Neural cell (in vitro differentiated cells): ENCODE data around the gene ISY1. TPM values are rescaled to one million over a fixed set of nuclear protein-coding genes. Genes with fewer than 3 reads are reported as not detected.

Source experiments
- H2AFZ ChIP-seq: fragments of 200-600, 300-800 bp; sonication (generic), shearing (Covaris generic); 2 replicates; pipeline ENCODE4 v1.6.0; 2014; ENCODE audit warnings: low read depth, mild to moderate bottlenecking, antibody characterized with exemption, low read length, moderate library complexity
- H3F3A ChIP-seq: fragments of 200-600 bp; shearing (Covaris generic); 2 replicates; pipeline ENCODE4 v1.6.1; 2016; ENCODE audit warnings: mild to moderate bottlenecking, moderate library complexity, mixed read lengths, antibody characterized with exemption, low read length; ENCODE audit not compliant: insufficient read depth, poor library complexity, severe bottlenecking
- H3K27ac ChIP-seq: fragments of 200-600, 300-800 bp; sonication (generic), shearing (Covaris generic); 2 replicates; pipeline ENCODE4 v1.5.1; 2014; ENCODE audit warnings: mild to moderate bottlenecking, low read length, moderate library complexity
- H3K27me3 ChIP-seq: fragments of 300-800, 200-600 bp; sonication (generic), shearing (Covaris generic); 2 replicates; pipeline ENCODE4 v1.6.0; 2014; ENCODE audit warnings: mild to moderate bottlenecking, low read depth, low read length, moderate library complexity; ENCODE audit not compliant: insufficient read depth
- H3K36me3 ChIP-seq: fragments of 300-800, 200-600 bp; sonication (generic), shearing (Covaris generic); 2 replicates; pipeline ENCODE4 v1.5.1; 2014; ENCODE audit warnings: mild to moderate bottlenecking, antibody characterized with exemption, low read length, moderate library complexity; ENCODE audit not compliant: insufficient read depth
- H3K4me2 ChIP-seq: fragments of 300-800, 200-600 bp; sonication (generic), shearing (Covaris generic); 2 replicates; pipeline ENCODE4 v1.6.0; 2014; ENCODE audit warnings: mild to moderate bottlenecking, low read length
- H3K4me3 ChIP-seq: fragments of 300-800, 200-600 bp; sonication (generic), shearing (Covaris generic); 2 replicates; pipeline ENCODE4 v1.5.1; 2014; ENCODE audit warnings: mild to moderate bottlenecking, low read length, moderate library complexity
- H3K79me2 ChIP-seq: fragments of 200-600 bp; shearing (Covaris generic); replicated peaks from 2 replicates; pipeline ENCODE4 v1.6.0; 2014; ENCODE audit warnings: mild to moderate bottlenecking, low read length, moderate library complexity; ENCODE audit not compliant: insufficient read depth
- H3K9ac ChIP-seq: fragments of 300-800, 200-600 bp; sonication (generic), shearing (Covaris generic); 2 replicates; pipeline ENCODE4 v1.6.1; 2016; ENCODE audit warnings: mild to moderate bottlenecking, low read length, mixed read lengths
- H3K9me2 ChIP-seq: fragments of 200-600 bp; shearing (Covaris generic); 2 replicates; pipeline ENCODE4 v1.6.1; 2016; ENCODE audit warnings: mild to moderate bottlenecking, low read length, mixed read lengths; ENCODE audit not compliant: insufficient read depth
- H3K9me3 ChIP-seq: fragments of 200-600, 300-800 bp; sonication (generic), shearing (Covaris generic); 2 replicates; pipeline ENCODE4 v1.6.1; 2016; ENCODE audit warnings: mild to moderate bottlenecking, mixed run types, low read length, moderate library complexity, mixed read lengths
- H4K20me1 ChIP-seq: fragments of 200-600 bp; shearing (Covaris generic); 2 replicates; pipeline ENCODE4 v1.6.1; 2016; ENCODE audit warnings: mild to moderate bottlenecking, mixed run types; ENCODE audit not compliant: insufficient read depth
- EP300 ChIP-seq: fragments of 450-650 bp; conservative IDR thresholded peaks from 2 replicates; pipeline ENCODE4 v1.6.1; 2014; ENCODE audit warnings: antibody characterized with exemption, mild to moderate bottlenecking, moderate library complexity; ENCODE audit not compliant: poor library complexity, severe bottlenecking
- EZH2 ChIP-seq: fragments of 200-600, 300-800 bp; shearing (Covaris generic), sonication (generic); IDR thresholded peaks from 2 replicates; pipeline ENCODE4 v1.6.1; 2014; ENCODE audit warnings: antibody characterized with exemption, low read length, borderline replicate concordance, mild to moderate bottlenecking; ENCODE audit not compliant: insufficient read depth, poor library complexity, severe bottlenecking
- MXI1 ChIP-seq: fragments of 450-650 bp; conservative IDR thresholded peaks from 2 replicates; pipeline ENCODE4 v1.6.1; 2014; ENCODE audit warnings: antibody characterized with exemption, mild to moderate bottlenecking; ENCODE audit not compliant: poor library complexity, severe bottlenecking
- POLR2AphosphoS5 ChIP-seq: IDR thresholded peaks from 2 replicates; pipeline ENCODE4 v1.6.1; 2012
- RAD21 ChIP-seq: fragments of 450-650 bp; conservative IDR thresholded peaks from 2 replicates; pipeline ENCODE4 v1.6.1; 2014; ENCODE audit warnings: antibody characterized with exemption, mild to moderate bottlenecking, moderate library complexity
- SMC3 ChIP-seq: fragments of 450-650 bp; conservative IDR thresholded peaks from 2 replicates; pipeline ENCODE4 v1.6.1; 2014; ENCODE audit warnings: antibody characterized with exemption, mild to moderate bottlenecking, moderate library complexity; ENCODE audit not compliant: poor library complexity
- TAF1 ChIP-seq: IDR thresholded peaks from 2 replicates; pipeline ENCODE4 v1.6.1; 2012; ENCODE audit warnings: low read depth
- polyA plus RNA-seq: library from polyadenylated mRNA; depleted of rRNA; stranded (reverse); fragments of >200 nt; gene quantifications from 2 replicates; pipeline ENCODE4 v1.2.3, GENCODE V29; 2014
- TF ChIP-seq, protein P1 (sequence below): fragments of 450-650 bp; IDR thresholded peaks from 2 replicates; pipeline ENCODE4 v1.5.1; 2014; ENCODE audit warnings: antibody characterized with exemption, mild to moderate bottlenecking, moderate library complexity; ENCODE audit not compliant: poor library complexity, severe bottlenecking
- TF ChIP-seq, protein P2 (sequence below): IDR thresholded peaks from 2 replicates; pipeline ENCODE4 v1.6.1; 2012; ENCODE audit warnings: borderline replicate concordance

The ISY1 gene
- polyA plus RNA-seq, 1 donor from 2014 or later, result 23.3 TPM

- Histone ChIP-seq H3K4me3 (no peak overlapping the region), H3K9me3 (no peaks in the 10 kb centered on the region), H3K79me2 (no peaks in the 10 kb centered on the region), H3K9me2 (no peaks in the 10 kb centered on the region), H3K36me3 (peaks cover 7% of the 10 kb centered on the region), H3F3A (no peaks in the 10 kb centered on the region), H2AFZ (no peak overlapping the region), H3K4me2 (no peak overlapping the region), H4K20me1 (no peaks in the 10 kb centered on the region), H3K9ac (no peak overlapping the region), H3K27ac (no peak overlapping the region), H3K27me3 (no peaks in the 10 kb centered on the region)
- no peak for TF ChIP-seq MXI1
- no peak for TF ChIP-seq EZH2
- TF ChIP-seq, protein P1, sequence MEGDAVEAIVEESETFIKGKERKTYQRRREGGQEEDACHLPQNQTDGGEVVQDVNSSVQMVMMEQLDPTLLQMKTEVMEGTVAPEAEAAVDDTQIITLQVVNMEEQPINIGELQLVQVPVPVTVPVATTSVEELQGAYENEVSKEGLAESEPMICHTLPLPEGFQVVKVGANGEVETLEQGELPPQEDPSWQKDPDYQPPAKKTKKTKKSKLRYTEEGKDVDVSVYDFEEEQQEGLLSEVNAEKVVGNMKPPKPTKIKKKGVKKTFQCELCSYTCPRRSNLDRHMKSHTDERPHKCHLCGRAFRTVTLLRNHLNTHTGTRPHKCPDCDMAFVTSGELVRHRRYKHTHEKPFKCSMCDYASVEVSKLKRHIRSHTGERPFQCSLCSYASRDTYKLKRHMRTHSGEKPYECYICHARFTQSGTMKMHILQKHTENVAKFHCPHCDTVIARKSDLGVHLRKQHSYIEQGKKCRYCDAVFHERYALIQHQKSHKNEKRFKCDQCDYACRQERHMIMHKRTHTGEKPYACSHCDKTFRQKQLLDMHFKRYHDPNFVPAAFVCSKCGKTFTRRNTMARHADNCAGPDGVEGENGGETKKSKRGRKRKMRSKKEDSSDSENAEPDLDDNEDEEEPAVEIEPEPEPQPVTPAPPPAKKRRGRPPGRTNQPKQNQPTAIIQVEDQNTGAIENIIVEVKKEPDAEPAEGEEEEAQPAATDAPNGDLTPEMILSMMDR, result no peak
- TF ChIP-seq, protein P2, sequence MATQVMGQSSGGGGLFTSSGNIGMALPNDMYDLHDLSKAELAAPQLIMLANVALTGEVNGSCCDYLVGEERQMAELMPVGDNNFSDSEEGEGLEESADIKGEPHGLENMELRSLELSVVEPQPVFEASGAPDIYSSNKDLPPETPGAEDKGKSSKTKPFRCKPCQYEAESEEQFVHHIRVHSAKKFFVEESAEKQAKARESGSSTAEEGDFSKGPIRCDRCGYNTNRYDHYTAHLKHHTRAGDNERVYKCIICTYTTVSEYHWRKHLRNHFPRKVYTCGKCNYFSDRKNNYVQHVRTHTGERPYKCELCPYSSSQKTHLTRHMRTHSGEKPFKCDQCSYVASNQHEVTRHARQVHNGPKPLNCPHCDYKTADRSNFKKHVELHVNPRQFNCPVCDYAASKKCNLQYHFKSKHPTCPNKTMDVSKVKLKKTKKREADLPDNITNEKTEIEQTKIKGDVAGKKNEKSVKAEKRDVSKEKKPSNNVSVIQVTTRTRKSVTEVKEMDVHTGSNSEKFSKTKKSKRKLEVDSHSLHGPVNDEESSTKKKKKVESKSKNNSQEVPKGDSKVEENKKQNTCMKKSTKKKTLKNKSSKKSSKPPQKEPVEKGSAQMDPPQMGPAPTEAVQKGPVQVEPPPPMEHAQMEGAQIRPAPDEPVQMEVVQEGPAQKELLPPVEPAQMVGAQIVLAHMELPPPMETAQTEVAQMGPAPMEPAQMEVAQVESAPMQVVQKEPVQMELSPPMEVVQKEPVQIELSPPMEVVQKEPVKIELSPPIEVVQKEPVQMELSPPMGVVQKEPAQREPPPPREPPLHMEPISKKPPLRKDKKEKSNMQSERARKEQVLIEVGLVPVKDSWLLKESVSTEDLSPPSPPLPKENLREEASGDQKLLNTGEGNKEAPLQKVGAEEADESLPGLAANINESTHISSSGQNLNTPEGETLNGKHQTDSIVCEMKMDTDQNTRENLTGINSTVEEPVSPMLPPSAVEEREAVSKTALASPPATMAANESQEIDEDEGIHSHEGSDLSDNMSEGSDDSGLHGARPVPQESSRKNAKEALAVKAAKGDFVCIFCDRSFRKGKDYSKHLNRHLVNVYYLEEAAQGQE, result no peak
- no peak for TF ChIP-seq RAD21
- no peak for TF ChIP-seq SMC3
- TF ChIP-seq POLR2AphosphoS5, result no peak
- no peak for TF ChIP-seq TAF1
- TF ChIP-seq EP300, result no peak
Observed at GRCh38 chr3:129130291-129130813, 30.5 kb downstream of the ISY1 start.

DNA sequence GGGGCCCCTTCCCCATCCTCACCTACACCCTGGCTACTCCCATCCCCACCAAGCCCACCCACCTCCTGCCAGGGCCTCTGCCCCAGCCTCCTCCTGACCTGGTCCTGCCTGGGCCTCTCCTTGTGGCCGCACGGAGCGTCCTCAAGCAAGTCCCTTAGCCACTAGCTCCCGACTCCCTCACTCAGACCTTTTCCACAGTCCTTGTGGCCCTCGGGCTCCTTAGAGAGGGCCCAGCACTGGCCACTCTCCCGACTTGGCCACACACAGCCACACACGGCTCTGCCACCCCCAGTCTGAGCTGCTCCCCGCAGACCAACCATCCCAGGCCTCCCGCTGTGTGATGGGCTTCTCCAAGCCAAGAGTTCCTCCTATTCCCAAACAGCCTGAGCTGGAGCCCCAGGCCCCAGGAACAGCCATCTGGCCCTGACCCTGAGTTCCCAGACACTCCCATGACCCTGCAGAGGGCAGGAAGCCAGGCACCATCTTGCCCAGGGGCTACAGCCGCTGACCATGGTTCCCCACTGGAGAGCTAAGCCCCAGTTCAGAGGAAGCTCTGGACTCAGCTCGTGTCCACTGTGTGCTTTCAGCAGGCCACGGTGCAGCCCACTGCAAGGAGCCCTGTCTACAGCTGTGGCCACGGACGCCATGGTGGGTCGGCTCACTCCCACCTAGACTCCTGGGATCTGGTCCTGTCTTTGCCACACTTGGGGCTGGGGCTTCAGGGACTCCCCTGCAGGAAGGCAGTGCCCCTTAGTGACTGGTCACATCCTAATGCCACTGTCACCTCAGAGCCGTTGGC lies 32.3 kb downstream of the ISY1 start:
- Histone ChIP-seq H4K20me1 (no peaks in the 10 kb centered on the region), H3K9me2 (no peaks in the 10 kb centered on the region), H3K79me2 (no peaks in the 10 kb centered on the region), H3K9ac (no peak overlapping the region), H2AFZ (no peak overlapping the region), H3K4me2 (no peak overlapping the region), H3K4me3 (no peak overlapping the region), H3F3A (no peaks in the 10 kb centered on the region), H3K9me3 (no peaks in the 10 kb centered on the region), H3K27me3 (no peaks in the 10 kb centered on the region), H3K36me3 (peaks cover 7% of the 10 kb centered on the region), H3K27ac (no peak overlapping the region)
- TF ChIP-seq EZH2 (no peak), TAF1 (no peak), MXI1 (no peak), RAD21 (no peak), POLR2AphosphoS5 (no peak), EP300 (no peak), SMC3 (no peak)
- TF ChIP-seq, protein P1, result no peak
- TF ChIP-seq, protein P2, result no peak
